ENCODE data around the gene TMEM26.

GRCh38 chr10:61477451-61477850 lies 24.3 kb upstream of the TMEM26 start:
- no peak for TF ChIP-seq GATA3 (IDR thresholded peaks at IDR 0.05; ENCODE audit: low read depth, low read length)
- no peak for TF ChIP-seq GATA2 (IDR thresholded peaks at IDR 0.05; ENCODE audit: low read depth, low read length)
